ENCODE measurements around the gene KATNIP. TPM values are rescaled to one million over a fixed set of nuclear protein-coding genes. Genes with fewer than 3 reads are reported as not detected.

The KATNIP gene
- total RNA-seq (2014; rRNA removed; shearing (Covaris generic)): 16.2 and 18.6 TPM in 2 replicates

DNA sequence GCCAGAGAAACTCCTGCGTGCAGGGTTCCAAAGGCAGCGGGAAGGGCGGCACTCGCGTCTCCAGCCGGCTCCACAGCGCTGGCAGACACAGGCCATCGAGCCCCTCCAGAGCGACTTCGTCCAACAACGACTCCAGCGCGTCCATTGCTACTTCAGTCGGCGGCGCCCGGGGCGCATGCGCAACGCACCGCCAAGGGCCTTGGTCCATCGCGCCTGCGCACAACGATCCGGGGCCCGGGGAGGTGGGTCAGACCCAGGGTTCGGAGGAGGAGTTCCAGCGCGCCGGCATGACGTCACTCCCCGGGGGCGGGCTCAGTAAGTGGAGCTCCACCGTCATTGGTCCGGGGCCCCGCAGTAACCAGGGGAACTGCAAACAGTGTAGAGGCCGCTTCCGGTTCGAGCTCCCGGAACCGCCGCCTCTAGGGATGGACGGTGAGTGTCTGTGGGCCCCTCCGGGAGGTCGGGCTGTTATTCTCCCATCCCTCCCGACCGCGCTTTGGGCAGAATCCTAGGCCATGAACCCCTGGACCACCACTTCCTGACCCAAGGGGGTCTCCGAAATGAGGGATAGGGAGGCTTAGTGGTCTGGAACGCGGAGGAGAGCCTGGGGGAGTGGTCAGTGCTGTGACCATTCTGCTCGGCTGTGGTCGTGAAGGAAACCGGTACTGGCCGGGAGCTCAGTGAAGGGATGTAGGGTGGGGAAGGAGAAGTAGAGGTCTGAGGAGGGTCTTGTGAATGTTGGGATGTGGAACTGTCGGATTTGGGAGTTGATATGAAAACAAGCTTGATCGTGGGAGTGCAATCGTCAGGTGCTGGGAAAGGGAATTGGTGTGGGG is at the start of gene KATNIP, which contains the start of gene GTF3C1:
TSS of gene KATNIP (plus strand) at position 399 of the 836 bp plus-strand sequence. CDS start at position 426, 27 bp downstream.
TSS of gene GTF3C1 (minus strand) at position 168 of the 836 bp plus-strand sequence. CDS start at position 145, 23 bp downstream.
- Histone ChIP-seq H3K4me1 (peaks cover 15% of the 10 kb centered on the region), H3K9me3 (replicated peaks) (no peaks in the 10 kb centered on the region), H3K36me3 (peaks cover 16% of the 10 kb centered on the region), H3K4me3 (peak within 1 kb of the TSS; percentile 82), H3K27ac (peak within 1 kb of the TSS; percentile 37), H3K27me3 (no peaks in the 10 kb centered on the region)
- DNase-seq: peak; percentile 99

DNA sequence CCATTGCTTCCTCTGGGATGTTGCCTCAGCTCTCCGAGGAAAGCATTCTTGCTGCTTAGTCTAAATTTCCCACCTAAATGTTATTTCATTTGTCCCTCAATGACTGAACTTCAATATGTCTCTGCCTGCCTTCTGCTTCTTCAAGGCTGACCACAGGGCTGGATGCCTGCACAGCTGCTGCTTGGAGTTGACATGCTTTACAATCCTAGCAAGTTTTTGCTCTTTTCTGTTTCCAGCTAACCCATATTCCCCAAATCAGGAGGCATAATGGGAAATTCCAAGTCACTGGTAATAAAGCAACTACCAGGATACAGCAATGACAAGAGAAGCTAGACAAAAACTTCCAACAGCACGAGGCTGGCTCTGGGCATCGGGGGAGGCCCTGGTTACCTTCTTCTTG is 49.1 kb upstream of the KATNIP start:
- Histone ChIP-seq H3K27me3 (no peaks in the 10 kb centered on the region), H3K4me1 (no peaks in the 10 kb centered on the region), H3K27ac (no peak overlapping the region), H3K4me3 (no peak overlapping the region), H3K36me3 (peaks cover 72% of the 10 kb centered on the region), H3K9me3 (replicated peaks) (no peaks in the 10 kb centered on the region)
- no peak for DNase-seq

DNA sequence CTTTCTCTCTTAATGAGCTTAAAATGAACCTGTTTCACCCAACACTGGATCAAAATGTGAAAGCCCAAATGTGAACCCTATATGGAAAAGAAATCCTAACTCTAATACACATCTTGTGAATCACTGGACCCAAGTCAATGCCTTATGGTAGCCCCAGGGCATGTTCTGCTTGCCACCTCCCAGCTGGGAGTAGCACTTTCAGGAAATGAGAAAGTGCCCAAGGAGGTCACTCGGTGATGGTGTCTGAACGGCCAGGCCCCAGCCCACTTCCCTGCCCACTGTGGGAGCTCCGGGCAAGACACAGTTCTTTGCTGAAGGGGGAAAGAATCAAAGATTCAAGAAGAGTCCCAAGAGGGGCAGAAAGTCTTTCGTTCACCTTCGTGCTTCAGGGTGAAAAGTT is 46.3 kb upstream of the KATNIP start:
- H3K9me3 ChIP-seq (replicated peaks): no peaks in the 10 kb centered on the region
- H3K36me3 ChIP-seq: peaks cover 77% of the 10 kb centered on the region
- no peaks in the 10 kb centered on the region for H3K4me1 ChIP-seq
- H3K4me3 ChIP-seq: no peak overlapping the region
- H3K27ac ChIP-seq: no peak overlapping the region
- no peak for DNase-seq
- H3K27me3 ChIP-seq: no peaks in the 10 kb centered on the region

DNA sequence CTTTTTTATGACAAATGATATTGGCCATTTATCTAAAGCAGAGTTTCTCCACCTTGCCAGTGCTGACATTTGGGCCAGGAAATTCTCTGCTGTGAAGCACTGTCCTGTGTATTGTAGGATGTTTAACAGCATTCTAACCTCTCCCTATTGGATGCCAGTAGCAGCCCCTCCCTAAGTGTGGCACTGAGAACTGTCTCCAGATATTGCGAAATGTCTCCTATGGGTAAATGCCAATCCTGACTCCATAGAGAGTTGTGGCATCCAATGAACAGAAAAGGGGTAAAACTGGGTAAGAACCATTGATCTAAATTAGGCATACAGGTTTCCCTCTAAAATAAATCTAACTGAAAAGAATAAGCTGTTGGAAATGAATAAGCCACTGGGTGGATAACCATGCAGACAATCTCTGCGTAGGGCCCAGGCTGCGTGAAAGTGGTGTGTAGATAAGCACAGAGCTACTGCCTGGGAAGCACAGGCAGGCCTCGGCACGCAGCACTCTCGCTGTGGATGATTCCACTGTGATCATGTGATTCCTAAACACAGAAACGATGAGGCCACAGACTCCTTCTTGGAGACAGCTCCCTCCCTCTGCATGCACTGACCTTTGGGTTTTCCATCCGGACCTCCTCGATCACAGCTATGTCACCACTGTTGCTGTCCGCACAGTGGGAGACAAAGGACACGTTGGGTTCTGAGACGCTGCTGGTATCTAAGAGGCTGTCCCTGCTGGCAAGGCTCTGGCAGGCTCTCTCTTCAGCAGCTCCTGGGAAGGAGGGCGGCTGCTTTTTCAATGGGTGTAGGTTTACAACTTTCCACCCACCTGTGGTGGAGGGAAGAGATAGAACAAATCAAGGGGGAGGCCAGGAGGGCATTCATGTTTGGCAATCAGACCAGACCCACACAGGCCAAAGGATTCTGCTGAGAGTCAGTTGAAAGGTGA is 44.4 kb upstream of the KATNIP start:
- H3K4me1 ChIP-seq: no peaks in the 10 kb centered on the region
- no peak for DNase-seq
- H3K27me3 ChIP-seq: no peaks in the 10 kb centered on the region
- no peak overlapping the region for H3K27ac ChIP-seq
- H3K4me3 ChIP-seq: no peak overlapping the region
- H3K36me3 ChIP-seq: peaks cover 72% of the 10 kb centered on the region
- H3K9me3 ChIP-seq (replicated peaks): no peaks in the 10 kb centered on the region

DNA sequence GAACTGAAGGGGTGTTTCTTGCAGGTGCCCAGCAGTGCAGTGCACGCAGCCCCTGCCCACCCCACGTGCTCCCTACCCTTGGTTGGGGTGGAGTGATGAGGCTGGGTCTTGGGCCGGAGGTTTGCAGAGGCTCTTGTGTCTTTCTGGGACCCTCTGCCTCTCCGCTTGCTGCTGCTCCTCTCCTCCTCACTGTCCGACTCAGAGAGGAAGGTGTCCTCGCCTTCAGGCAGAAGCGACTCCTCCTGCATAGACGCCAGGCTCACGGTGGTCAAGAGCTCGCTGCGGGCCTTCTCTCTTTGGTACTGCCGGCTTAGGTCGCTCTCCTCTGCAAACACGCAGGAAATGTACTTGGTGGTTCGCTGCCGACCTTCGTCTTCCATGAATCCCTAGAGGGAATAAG is 43.2 kb upstream of the KATNIP start:
- H3K36me3 ChIP-seq: peaks cover 71% of the 10 kb centered on the region
- no peak overlapping the region for H3K4me3 ChIP-seq
- no peaks in the 10 kb centered on the region for H3K4me1 ChIP-seq
- no peak for DNase-seq
- H3K27me3 ChIP-seq: no peaks in the 10 kb centered on the region
- no peaks in the 10 kb centered on the region for H3K9me3 ChIP-seq (replicated peaks)
- no peak overlapping the region for H3K27ac ChIP-seq

DNA sequence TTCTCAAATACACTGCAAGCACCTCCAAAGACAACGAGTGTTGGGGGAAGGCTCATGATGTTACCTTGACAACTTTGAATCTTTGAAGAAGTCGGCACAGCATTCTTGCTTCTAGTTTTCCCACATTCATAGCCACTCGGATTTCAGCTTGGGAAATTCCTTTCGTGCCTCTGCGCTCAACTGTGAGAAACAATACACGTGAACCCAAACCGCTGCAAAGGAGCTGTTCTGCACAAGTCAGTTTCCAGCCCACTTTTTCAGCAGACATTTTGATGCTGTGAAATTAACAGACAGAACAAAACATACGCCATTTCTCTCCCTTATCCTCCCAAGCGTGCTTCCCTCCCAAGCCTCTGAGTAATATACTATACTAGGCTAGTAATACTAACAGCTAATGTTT is 41.5 kb upstream of the KATNIP start:
- Histone ChIP-seq H3K4me1 (no peaks in the 10 kb centered on the region), H3K27ac (no peak overlapping the region), H3K9me3 (replicated peaks) (no peaks in the 10 kb centered on the region), H3K4me3 (no peak overlapping the region), H3K36me3 (peaks cover 64% of the 10 kb centered on the region), H3K27me3 (no peaks in the 10 kb centered on the region)
- DNase-seq: no peak

DNA sequence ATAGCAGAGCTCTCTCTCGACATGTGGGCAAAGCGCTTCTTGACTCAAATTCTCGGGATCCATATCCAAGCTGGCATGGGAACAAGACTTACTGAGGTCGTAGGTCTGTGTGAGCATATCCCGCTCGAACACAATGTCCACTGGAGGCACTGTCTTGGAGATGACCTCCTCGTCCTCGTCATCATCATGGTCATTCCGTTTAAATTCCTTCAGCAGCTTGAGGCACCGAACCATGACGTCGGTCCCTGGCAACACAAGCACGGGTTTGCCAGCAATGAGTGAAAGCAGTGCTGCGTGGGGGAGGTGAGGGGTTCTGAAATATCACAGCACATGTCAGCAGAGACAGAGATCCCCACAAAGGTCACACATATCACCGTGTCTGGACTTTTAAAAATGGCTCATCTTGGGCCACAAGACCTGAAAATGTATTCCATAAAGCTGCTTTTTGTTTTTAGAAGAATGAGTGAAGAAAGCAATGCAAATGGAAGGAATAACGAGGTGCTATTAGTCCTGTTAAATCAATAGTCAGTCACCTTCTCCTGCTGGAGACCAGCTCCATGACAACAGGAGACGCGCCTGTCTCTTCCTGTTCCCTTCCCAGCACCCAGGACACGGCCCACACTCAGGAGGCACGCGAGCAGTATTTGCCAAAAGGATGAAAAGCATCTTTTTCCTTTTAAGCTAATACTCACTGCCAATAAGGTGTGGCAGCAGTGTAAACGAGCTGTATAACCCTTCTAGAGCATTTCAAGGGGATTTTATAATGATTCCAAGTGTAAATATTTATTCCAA is 38.1 kb upstream of the KATNIP start:
- DNase-seq: no peak
- no peak overlapping the region for H3K27ac ChIP-seq
- H3K27me3 ChIP-seq: no peaks in the 10 kb centered on the region
- H3K4me1 ChIP-seq: no peaks in the 10 kb centered on the region
- peaks cover 54% of the 10 kb centered on the region for H3K36me3 ChIP-seq
- H3K4me3 ChIP-seq: no peak overlapping the region
- no peaks in the 10 kb centered on the region for H3K9me3 ChIP-seq (replicated peaks)

DNA sequence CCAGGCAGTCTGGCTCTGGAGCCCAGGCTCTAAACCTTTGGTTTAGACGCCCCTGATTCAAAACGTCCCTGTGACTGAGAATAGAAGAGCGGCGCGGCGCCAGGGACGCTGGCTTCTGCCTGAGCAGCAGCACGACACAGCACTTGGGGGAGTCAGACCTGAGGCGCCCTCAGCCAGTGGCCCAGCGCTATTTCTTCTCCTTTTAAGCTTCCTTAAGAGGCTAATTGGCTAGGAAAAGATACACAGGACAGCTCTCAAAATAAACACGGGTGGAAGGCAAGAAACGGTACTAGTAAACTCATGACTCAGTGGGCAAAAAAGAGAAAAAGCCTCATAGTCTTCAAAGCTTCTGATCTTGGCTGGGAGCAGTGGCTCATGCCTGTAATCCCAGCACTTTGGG is 35.1 kb upstream of the KATNIP start:
- no peaks in the 10 kb centered on the region for H3K9me3 ChIP-seq (replicated peaks)
- peaks cover 41% of the 10 kb centered on the region for H3K36me3 ChIP-seq
- H3K27ac ChIP-seq: no peak overlapping the region
- no peaks in the 10 kb centered on the region for H3K27me3 ChIP-seq
- H3K4me1 ChIP-seq: no peaks in the 10 kb centered on the region
- H3K4me3 ChIP-seq: no peak overlapping the region
- DNase-seq: no peak

DNA sequence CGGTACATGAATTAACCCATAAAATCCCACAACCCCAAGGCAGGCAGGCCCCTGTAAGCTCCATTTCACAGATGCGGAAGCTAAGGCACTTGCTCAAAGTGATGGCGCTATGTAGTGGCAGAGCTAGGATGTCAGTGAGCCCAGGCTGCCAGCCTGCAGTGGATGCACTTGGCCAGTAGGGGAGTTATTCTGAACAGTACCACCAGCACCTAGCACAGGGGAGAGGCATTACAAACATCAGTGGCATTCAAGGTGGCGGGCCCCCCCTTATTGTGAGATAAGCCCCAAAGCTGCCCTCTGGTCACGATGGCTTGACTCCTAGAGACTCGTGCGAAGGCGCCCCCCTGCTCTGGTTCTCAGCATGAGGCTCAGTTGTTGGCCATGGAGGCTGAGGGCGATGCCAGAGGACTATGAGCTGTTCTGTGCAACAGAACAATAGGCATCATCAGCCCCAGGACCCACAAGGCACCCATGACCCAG is 34.0 kb upstream of the KATNIP start:
- DNase-seq: peak in 1 of 2 experiments; percentile 35
- H3K36me3 ChIP-seq: peaks cover 45% of the 10 kb centered on the region
- H3K27ac ChIP-seq: no peak overlapping the region
- H3K4me3 ChIP-seq: no peak overlapping the region
- H3K9me3 ChIP-seq (replicated peaks): no peaks in the 10 kb centered on the region
- no peaks in the 10 kb centered on the region for H3K27me3 ChIP-seq
- no peaks in the 10 kb centered on the region; the same call in 1 of the 2 replicates for H3K4me1 ChIP-seq

DNA sequence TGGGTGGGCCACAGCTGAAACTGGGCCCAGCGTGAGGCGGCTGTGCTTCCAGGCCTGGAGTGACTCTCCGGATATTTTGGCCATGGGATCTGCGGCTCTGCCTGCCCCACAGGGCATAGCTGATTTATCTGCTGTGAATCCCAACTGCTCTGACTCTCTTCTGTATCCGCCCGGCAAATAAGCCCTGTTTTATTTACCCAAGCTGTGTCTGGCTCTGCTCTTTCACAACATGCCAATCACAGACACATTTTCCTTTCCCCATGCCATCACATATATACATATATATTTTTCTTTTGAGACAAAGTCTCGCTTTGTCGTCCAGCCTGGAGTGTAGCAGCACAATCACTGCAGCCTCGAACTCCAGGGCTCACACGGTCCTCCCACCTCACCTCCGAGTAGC is 33.6 kb upstream of the KATNIP start:
- DNase-seq: no peak
- peaks cover 45% of the 10 kb centered on the region for H3K36me3 ChIP-seq
- H3K27me3 ChIP-seq: no peaks in the 10 kb centered on the region
- no peaks in the 10 kb centered on the region for H3K9me3 ChIP-seq (replicated peaks)
- no peak overlapping the region for H3K4me3 ChIP-seq
- H3K4me1 ChIP-seq: no peaks in the 10 kb centered on the region; the same call in 1 of the 2 replicates
- no peak overlapping the region for H3K27ac ChIP-seq

DNA sequence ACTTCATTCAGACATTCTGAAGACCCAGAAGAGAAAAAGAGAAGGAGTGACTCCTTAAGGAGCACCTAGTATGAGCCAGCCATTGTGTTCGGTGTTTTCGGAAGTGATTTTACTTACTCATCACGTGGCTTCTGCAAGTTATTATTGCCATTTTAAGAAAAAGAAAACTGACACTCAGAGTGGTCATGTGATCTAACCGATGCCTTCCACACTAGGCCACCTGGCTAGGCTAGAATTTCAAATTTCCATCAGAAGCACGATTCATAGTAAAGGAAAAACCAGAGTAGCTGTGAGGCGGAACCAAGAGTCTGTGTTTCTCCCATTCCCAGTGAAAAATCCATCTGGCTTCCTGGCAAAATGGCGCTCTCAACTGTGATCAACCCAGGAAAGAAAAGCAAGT is 32.3 kb upstream of the KATNIP start:
- H3K4me3 ChIP-seq: no peak overlapping the region
- no peak overlapping the region for H3K27ac ChIP-seq
- no peaks in the 10 kb centered on the region for H3K9me3 ChIP-seq (replicated peaks)
- no peak for DNase-seq
- H3K4me1 ChIP-seq: no peaks in the 10 kb centered on the region; the same call in 1 of the 2 replicates
- H3K27me3 ChIP-seq: no peaks in the 10 kb centered on the region
- peaks cover 46% of the 10 kb centered on the region for H3K36me3 ChIP-seq

DNA sequence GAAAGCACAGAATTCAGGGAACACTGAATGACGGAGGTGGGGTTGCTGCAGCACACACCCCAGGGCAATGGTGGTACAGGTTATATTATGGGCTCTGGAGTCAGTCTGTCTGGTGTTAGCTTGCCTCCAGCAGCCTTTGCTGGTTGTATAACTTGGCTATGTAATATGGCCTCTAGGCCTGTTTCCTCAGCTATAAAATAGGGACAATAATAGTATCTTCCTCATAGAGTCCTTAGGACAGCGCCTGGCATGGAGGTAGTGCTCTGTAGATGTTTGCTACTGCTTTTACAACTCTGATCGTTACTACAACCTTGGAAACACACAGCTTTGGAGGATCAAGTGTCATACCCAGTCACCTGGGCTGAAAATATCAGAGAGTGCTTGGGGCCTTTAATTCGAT is 31.7 kb upstream of the KATNIP start:
- no peak overlapping the region for H3K4me3 ChIP-seq
- no peak for DNase-seq
- no peaks in the 10 kb centered on the region; the same call in 1 of the 2 replicates for H3K4me1 ChIP-seq
- H3K9me3 ChIP-seq (replicated peaks): no peaks in the 10 kb centered on the region
- no peaks in the 10 kb centered on the region for H3K27me3 ChIP-seq
- no peak overlapping the region for H3K27ac ChIP-seq
- H3K36me3 ChIP-seq: peaks cover 51% of the 10 kb centered on the region

DNA sequence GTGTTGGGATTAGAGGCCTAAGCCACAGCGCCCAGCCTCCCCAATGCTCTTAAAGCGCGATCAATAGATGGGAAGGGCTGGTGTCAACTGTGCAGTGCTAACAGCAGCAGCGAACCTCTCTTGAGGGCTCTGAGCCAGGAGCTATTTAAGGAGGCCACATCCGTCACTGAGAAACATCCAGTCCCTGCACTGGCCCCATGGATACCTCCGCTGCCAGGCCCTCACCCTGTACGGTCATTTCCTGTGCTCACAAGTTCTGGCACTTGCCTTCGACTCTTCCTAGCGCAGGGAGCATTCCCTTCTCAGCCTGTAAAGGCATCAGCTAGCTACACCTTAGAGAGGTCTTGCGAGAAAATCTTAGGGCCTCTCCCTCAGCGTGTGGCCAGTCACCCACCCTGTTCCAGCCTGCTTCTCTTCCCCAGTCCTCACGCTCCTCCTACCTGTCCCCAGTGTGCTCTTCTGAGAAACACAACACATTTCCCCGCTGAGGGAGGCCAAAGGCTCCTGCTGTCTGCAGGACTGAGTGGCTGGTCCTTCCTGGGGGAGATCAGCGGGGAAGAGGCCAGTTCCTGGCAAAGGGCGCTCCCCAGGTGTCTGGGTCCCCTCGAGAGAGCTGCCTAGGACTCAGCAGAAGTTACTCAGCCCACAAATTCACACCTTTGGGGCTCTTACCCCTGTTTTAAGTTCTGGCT is 28.8 kb upstream of the KATNIP start:
- no peak for DNase-seq
- H3K4me1 ChIP-seq: peaks cover under 1% of the 10 kb centered on the region; the same call in 1 of the 2 replicates
- peaks cover 65% of the 10 kb centered on the region for H3K36me3 ChIP-seq
- H3K9me3 ChIP-seq (replicated peaks): no peaks in the 10 kb centered on the region
- H3K4me3 ChIP-seq: no peak overlapping the region
- no peak overlapping the region for H3K27ac ChIP-seq
- H3K27me3 ChIP-seq: no peaks in the 10 kb centered on the region

All from SJCRH30 (cell line).